Vagina (tissue), 2 donors: Measurements from ENCODE around the gene TRAPPC10.

ENCODE experiments used
- CTCF ChIP-seq, 3 experiments: fragments of 450-650 bp in 2 of 3; fragments of 200-600 bp in 1 of 3; sonication (generic) in 1 of 3; IDR thresholded peaks; one replicate each; pipeline ENCODE4 v1.5.1; 2017 to 2019; ENCODE audit warnings: antibody characterized with exemption in 3 of 3, mild to moderate bottlenecking in 2 of 3, moderate library complexity in 2 of 3
- POLR2AphosphoS5 ChIP-seq, 2 donors: sonication (generic); formaldehyde crosslinking; IDR thresholded peaks; one replicate each; pipeline ENCODE4 v1.9.0; 2017; ENCODE audit warnings: antibody characterized with exemption in 2 of 2, mild to moderate bottlenecking in 2 of 2, low read depth in 1 of 2; ENCODE audit not compliant: insufficient read depth in 1 of 2

- TF ChIP-seq CTCF (IDR thresholded peaks at IDR 0.05) (no peak), POLR2AphosphoS5 (IDR thresholded peaks at IDR 0.05; ENCODE audit: insufficient read depth in 1 of 2, low read depth in 1 of 2) (no peak)
Measured at GRCh38 chr21:44065428-44065827, 53.3 kb downstream of the TRAPPC10 start.
